GM12874 (cell line): Measurements from ENCODE around the gene CENPM.

Experiments used
- TF ChIP-seq, protein P1 (sequence below): IDR thresholded peaks from 2 replicates; pipeline ENCODE4 v1.5.1; 2011; ENCODE audit warnings: low read depth, mild to moderate bottlenecking, control low read depth, low read length, moderate library complexity; ENCODE audit not compliant: insufficient read depth

The CENPM gene

DNA sequence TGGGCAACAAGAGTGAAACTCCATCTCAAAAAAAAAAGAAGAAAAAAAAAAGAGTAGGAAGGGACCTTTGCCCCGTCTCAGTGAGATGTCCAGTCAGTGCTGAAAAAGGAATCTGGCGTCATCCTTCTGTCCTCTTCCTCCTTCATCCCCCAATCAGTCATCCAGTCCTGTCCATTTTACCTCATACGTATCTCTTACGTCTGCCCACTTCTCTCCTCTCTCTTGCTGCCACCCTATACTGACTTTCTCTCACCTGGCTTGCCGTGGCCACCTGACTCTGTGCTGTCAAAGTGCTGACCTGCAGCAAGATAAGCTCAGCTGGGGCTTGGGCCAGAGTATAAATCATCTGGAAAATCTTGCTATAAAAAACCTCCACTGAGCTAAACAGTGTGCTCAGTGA lies 35.9 kb upstream of the CENPM start:
- TF ChIP-seq, protein P1, sequence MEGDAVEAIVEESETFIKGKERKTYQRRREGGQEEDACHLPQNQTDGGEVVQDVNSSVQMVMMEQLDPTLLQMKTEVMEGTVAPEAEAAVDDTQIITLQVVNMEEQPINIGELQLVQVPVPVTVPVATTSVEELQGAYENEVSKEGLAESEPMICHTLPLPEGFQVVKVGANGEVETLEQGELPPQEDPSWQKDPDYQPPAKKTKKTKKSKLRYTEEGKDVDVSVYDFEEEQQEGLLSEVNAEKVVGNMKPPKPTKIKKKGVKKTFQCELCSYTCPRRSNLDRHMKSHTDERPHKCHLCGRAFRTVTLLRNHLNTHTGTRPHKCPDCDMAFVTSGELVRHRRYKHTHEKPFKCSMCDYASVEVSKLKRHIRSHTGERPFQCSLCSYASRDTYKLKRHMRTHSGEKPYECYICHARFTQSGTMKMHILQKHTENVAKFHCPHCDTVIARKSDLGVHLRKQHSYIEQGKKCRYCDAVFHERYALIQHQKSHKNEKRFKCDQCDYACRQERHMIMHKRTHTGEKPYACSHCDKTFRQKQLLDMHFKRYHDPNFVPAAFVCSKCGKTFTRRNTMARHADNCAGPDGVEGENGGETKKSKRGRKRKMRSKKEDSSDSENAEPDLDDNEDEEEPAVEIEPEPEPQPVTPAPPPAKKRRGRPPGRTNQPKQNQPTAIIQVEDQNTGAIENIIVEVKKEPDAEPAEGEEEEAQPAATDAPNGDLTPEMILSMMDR: no peak

DNA sequence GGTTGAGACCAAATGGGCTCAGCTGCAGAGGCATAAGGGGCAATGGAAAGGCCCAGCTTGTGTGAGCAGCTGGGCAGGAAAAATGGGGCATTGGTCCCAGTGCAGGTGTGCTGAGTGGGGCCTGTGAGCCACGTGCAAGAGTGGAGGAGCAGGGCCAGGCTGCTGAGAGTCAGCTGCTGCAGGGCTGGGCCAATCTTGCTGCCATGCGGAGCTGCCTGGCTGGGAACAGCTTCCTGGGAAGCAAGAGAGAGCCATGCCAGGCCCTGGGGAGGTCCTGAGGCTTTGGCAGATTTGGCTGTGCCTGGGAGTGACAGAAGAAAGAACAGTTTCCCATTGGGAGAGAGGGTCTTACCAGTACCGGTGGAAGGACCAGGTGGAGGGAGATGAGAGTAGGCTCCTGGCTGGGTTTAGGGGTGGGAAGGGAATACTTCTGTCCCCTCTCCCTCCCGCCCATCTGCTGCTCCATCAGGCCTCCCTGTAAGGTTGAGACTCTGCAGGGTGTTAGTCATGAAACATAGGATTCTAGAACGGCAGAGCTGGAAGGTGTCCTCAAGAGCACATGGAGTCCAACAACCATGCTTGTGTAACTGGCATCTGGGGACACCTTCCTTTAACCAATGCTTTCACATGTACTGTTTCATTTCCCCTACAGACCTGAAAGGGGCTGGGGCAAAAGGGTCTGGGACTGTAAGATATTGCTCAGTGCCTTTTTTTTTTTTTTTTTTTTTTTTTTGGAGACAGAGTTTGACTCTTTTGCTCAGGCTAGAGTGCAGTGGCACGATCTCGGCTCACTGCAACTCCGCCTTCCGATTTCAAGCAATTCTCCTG lies 32.7 kb upstream of the CENPM start:
- TF ChIP-seq, protein P1: no peak

DNA sequence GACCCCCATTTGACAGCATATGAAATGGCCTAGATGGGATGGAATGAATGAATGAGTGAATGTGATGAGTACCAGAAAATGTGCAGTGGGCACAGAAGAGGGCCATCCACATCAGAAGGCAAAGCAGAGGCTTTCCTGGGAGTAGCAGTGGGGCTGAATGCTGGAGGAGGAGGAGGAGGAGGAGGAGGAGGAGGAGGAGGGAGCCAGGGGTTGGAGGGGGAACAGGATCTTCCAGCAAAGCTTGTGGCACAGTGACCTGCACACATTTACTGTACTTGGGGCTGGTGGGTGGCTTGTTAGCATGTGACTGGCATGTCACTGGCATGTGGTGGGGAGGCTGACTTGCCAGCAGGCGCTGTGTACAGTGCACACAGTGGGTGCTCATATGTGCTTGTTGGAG lies 31.8 kb upstream of the CENPM start:
- TF ChIP-seq, protein P1: no peak

DNA sequence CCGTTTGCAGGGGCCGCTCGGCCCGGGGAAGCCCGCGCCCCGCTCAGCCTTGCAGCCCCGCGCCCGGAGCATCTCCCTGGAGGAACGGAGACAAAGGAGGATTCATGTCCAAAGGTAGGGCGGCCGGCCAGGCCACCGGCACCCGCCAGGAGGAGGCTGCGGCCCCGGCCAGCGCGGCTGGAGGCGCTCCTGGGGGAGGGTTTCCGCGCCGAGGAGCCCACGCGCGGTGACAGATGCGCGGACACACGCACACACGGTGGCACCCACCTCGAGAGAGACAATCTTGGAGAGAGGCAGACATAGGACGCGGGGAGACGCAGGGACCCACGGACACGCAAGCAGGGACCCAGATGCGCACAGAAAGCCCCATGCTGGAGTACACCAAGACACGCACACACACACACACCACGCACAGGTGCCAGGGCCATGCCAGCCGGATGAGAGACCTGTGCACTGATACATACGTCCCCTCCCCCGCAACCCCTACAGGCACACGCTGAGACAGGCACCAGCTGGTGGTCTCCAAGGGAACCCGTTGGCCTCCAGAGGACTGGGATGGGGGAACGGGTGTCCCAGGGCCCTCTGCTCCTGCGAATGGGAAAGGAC lies 30.1 kb upstream of the CENPM start:
- TF ChIP-seq, protein P1: no peak

DNA sequence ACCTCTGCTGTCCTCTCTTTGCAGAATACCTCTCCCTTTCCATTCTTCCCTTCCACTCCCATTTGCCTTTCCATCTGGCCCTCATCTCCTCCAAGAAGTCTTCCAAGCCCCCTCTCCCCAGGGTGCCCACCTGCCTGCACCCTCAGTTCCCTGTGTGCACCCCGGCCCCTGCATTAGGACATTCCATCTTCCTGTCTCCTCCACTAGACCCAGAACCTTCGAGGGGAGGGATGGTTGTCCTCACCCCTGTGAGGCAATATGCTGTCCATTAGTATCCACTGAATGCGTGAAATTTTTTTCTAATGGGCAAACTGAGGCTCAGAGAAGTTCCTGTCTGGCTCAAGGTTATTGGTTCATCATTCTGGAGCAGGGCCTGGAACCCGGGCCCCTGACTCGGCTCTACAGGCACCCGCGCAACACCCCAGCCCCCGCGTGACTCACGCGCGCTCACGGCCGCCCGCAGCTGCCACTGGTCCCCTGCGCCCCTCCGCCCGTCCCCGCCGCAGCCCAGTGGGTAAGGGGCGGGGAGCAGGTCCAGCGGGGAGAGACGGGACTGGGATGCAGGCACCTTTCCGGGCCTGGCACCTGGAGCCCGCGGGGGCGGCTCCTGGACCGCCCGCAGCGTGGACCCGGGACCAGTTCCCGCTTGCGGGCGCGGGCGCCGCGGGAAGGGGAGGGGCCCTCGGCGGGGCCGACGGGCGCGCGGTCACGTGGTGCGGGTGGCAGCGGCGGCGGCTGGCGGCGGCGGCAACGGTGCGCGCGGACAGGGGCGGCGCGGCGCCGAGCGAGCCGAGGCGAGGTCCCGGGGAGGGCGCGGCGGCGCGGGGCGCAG lies 29.3 kb upstream of the CENPM start:
- TF ChIP-seq, protein P1: no peak

DNA sequence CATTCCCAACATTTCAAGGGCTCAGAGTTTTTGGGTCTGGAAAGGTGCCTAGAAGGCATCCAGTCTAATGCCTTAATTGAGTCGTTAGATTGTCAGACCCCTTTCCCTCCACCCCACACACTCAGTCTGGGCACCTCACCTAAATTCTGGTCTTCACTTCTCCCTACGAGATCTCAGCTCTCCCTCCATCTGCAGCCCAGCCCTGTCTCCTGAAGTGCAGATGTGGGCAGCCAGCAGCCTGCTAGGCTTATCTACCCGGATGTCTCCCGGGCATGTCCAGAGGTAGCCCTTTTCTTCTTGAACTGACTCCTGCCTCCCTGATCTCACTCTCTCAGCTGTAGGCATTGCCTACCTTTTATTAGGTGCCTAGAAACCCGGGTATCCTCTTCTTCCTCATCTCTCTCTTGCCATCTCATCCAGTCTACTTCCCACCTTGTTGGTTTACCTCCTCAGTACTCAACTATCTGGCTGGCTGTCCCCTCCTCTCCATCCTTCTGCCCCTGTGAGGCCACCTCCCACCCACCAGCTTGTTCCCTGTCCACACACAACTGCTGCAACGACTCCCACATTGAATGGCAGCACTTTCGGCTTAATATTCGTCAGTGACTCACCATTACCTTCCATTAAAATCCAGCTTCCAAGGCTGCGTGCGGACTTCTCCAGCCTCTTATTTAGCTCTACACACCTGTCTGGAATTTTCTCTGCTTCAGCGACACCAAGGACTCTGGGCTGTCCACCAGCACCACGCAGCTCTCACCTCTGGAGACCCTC lies 28.5 kb upstream of the CENPM start:
- TF ChIP-seq, protein P1: no peak
